ENCODE data around the gene ALPL.

GRCh38 chr1:21510885-21511578 lies 1.8 kb downstream of the ALPL start:
- TF ChIP-seq CEBPB (IDR thresholded peaks at IDR 0.05; ENCODE audit: low read depth, low read length) (no peak), CTCF (conservative IDR thresholded peaks at IDR 0.05; ENCODE audit: low read depth, low read length) (no peak), POLR2A (IDR thresholded peaks at IDR 0.05; ENCODE audit: low read depth, low read length) (no peak), SMC3 (IDR thresholded peaks at IDR 0.05; ENCODE audit: low read depth, low read length) (no peak), ELK1 (IDR thresholded peaks at IDR 0.05; ENCODE audit: borderline replicate concordance, low read depth, low read length) (no peak), RAD21 (IDR thresholded peaks at IDR 0.05; ENCODE audit: low read length) (no peak), MXI1 (IDR thresholded peaks at IDR 0.05; ENCODE audit: borderline replicate concordance, low read depth, low read length) (no peak), MAFK (IDR thresholded peaks at IDR 0.05; ENCODE audit: low read depth, low read length) (no peak), USF2 (IDR thresholded peaks at IDR 0.05; ENCODE audit: low read depth, low read length) (no peak)

Measured in IMR-90 (cell line).